GM12878 (cell line): ENCODE data around the gene NCOA6.

Experiments
- BHLHE40 ChIP-seq, 2 experiments: fragments of 450-650 bp in 1 of 2; IDR thresholded peaks; 2 replicates each; pipeline ENCODE4 v1.6.1; 2011 to 2017; ENCODE audit warnings: low read depth in 2 of 2, borderline replicate concordance in 1 of 2, improper control_type of control experiment in 1 of 2, low read length in 1 of 2, mild to moderate bottlenecking in 1 of 2
- CREM ChIP-seq: IDR thresholded peaks from 2 replicates; pipeline ENCODE4 v1.6.1; 2014; ENCODE audit warnings: antibody characterized with exemption, low read depth
- CTCF ChIP-seq, 3 experiments: IDR thresholded peaks in 2 of 3; conservative IDR thresholded peaks in 1 of 3; 2 replicates each; pipeline ENCODE4 v1.5.1; 2011; ENCODE audit warnings: low read depth in 3 of 3, low read length in 3 of 3, mild to moderate bottlenecking in 3 of 3, control low read depth in 2 of 3, moderate library complexity in 2 of 3, inconsistent platforms in 1 of 3, mixed read lengths in 1 of 3; ENCODE audit not compliant: control insufficient read depth in 2 of 3, insufficient read depth in 1 of 3; ENCODE audit errors: extremely low read depth in 1 of 3
- CUX1 ChIP-seq: IDR thresholded peaks from 2 replicates; pipeline ENCODE4 v1.6.1; 2012; ENCODE audit warnings: improper control_type of control experiment, low read depth, low read length; ENCODE audit not compliant: insufficient replicate concordance
- MAX ChIP-seq: IDR thresholded peaks from 2 replicates; pipeline ENCODE4 v1.6.1; 2012; ENCODE audit warnings: low read depth, low read length, improper control_type of control experiment
- NFYB ChIP-seq: IDR thresholded peaks from 2 replicates; pipeline ENCODE4 v1.6.1; 2011; ENCODE audit warnings: low read depth, mild to moderate bottlenecking, low read length, improper control_type of control experiment, moderate library complexity; ENCODE audit not compliant: insufficient read depth
- POLR2A ChIP-seq: IDR thresholded peaks from 2 replicates; pipeline ENCODE4 v1.6.1; 2011; ENCODE audit warnings: low read depth, mild to moderate bottlenecking, low read length
- REST ChIP-seq: IDR thresholded peaks from 2 replicates; pipeline ENCODE4 v1.6.1; 2012; ENCODE audit warnings: mild to moderate bottlenecking, low read depth, low read length
- STAT3 ChIP-seq: IDR thresholded peaks from 2 replicates; pipeline ENCODE4 v1.6.1; 2011; ENCODE audit warnings: low read depth, low read length, improper control_type of control experiment
- ZNF274 ChIP-seq: IDR thresholded peaks from one replicate; pipeline ENCODE4 v1.8.0; 2011; ENCODE audit not compliant: insufficient read length, insufficient read depth

DNA sequence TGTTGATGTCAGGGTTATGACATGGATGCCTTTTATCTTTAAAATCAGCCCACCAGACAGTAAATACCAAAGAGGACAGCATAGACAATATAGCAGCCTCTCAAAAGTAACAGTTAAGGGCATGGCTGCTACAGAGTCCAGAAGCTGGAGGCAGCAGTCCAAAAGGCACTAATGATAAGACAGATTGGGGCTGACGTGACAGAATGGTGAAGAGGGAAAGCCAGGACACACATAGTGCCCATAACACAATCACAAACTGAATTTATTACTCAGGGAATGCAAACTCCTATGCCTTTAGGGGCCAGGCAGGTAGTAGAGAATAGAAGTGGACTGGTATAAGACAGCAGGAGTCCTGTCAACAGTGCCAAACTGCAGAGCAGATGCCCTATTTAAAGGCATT, 80.6 kb downstream of the NCOA6 start:
- TF ChIP-seq CTCF (IDR thresholded peaks at IDR 0.05 in 2 of 3, conservative IDR thresholded peaks at IDR 0.05 in 1 of 3; ENCODE audit: control insufficient read depth in 2 of 3, extremely low read depth in 1 of 3, insufficient read depth in 1 of 3, low read depth in 3 of 3, low read length in 3 of 3) = no peak
- no peak for TF ChIP-seq REST
- TF ChIP-seq CUX1 = no peak
- TF ChIP-seq CREM = no peak
- no peak for TF ChIP-seq MAX
- TF ChIP-seq ZNF274 = no peak
- no peak for TF ChIP-seq BHLHE40 (IDR thresholded peaks at IDR 0.05; ENCODE audit: borderline replicate concordance in 1 of 2, low read depth in 2 of 2, low read length in 1 of 2)
- no peak for TF ChIP-seq NFYB
- TF ChIP-seq POLR2A = no peak
- TF ChIP-seq STAT3 = no peak
